Activated CD8-positive, alpha-beta memory T cell treated with anti-CD3 and anti-CD28 coated beads for 48 hours (primary cell): ENCODE data around the gene WASF1.
A peak's percentile ranks its signal among the peaks of the same experiment; 100 is the strongest.

Experiments used
- DNase-seq, 3 experiments: peaks; one replicate each; pipeline ENCODE4 v3.0.0-alpha.2; 2020; ENCODE audit warnings: low read depth in 2 of 3, low spot score in 2 of 3

Gene WASF1

GRCh38 chr6:110179406-110180227 lies at the start of gene WASF1:
Gene WASF1 (minus strand): TSS chr6:110179670. CDS start chr6:110127601, 52,069 bp downstream.
- DNase-seq: peak; percentile 75 to 80 (median 80)

DNA sequence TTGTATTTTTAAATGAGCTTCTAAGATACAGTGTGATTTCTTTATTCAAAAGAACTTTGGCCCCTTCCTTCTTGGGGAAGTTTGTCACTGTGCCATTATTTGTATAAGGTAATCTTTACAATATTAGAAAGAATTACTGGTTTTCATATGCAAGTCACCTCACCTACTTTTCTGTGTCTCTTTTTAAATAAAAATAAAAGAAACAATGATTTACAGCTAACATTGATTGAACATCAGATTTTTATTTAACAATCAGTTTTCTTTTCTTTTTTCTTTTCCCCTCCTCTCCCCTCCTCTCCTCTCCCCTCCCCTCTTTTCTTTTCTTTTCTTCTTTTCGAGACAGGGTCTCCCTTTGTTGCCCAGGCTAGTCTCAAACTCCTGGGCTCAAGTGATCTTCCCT lies 46.8 kb upstream of the WASF1 start:
- DNase-seq: no peak

- no peak for DNase-seq
These were observed 42.3 kb upstream of the WASF1 start for GRCh38 chr6:110221738-110222137.

DNA sequence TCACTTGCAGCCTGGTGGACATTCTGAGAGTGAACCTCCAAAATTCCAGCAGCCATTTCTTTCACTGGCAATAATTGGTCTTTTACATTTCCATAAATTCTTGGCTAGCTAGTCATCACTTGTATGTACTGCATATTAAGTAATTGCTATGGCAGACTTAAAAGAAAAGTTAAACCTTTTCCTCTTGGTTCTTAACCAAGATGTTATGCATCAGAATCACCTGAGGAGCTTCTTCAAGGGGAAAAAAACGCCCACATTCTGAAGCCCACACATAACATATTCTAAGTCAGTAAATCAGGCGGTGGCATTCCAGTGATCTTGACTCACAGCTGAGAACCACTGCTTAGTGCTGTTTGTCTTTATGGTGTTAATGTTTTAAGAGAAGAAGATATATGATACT lies 37.8 kb upstream of the WASF1 start:
- no peak for DNase-seq

DNA sequence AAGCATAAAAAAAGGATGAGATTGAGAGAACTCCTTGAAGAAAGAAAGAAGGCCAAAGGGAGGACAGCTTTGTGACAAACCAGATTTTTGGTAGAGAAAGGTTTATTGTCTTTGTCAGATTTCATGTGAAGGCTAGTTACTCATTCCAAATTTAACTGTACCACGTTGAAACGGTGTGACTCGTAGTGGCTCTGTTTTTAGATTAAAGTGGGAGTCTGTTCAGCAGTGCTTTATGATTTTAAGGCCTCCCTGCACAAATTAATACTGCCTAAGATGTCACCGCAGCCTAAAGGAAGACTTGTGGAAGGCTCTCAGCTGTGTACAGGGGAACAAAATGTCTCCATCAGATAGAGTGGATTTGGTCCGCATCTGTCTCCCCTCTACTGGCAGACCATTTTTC lies 36.7 kb upstream of the WASF1 start:
- DNase-seq: no peak

- no peak for DNase-seq
These were observed 34.9 kb upstream of the WASF1 start for GRCh38 chr6:110214338-110214737.

DNA sequence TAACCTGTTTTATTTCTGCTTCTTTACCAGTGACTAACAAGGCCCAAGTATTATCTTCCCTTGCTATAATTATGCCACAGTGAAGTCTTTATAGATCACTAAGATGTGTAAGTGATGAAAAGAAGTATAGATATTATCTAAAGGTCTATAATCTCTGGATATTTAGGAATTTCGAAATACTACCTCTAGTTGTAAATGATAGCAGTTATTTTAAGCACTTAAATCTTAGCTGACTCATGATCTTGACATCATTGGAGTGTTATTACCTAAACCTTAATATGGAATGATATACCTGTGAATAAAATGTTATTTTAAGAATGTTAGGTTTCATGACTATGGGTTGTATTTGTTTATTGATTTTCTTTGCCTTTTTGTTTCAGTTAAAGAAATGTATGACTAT lies 32.3 kb upstream of the WASF1 start:
- DNase-seq: no peak

DNA sequence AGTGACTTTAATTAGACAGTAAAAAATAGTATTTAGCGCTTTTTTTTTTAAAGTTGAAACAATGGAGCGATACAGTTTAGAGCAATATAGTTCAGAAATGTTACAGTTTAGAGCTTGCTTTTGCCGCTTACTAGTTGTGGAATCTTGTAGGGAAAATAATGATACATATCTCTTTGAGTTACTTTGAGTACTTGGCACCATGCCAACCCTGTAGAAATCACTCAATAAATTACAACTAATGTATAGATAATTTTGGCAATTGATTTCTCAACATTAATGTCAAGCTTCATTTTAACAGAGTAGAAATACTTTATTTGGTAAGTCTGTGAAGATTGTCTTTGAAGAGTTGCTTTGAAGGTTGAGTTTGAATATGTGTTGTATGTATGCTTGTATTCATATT lies 28.2 kb upstream of the WASF1 start:
- no peak for DNase-seq

- DNase-seq: no peak
These were observed 21.8 kb upstream of the WASF1 start for GRCh38 chr6:110201151-110201884.

DNA sequence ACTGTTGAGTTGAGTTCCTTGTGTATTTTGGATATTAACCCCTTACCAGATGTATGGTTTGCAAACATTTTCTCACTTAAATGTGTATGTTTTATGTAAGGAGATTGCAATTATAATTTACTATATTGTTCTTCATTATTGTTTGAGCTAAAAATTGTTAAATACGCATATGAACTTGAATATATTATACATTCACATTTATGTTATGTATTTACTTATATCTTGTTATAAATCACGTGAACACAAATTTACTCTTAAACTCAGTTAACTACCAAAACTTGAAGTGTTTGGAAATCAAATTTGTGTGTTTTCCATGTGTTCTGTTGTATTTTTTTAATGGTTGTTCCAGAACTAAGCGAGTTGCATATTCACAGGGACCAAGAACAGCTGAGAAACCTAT lies 19.1 kb upstream of the WASF1 start:
- no peak for DNase-seq

DNA sequence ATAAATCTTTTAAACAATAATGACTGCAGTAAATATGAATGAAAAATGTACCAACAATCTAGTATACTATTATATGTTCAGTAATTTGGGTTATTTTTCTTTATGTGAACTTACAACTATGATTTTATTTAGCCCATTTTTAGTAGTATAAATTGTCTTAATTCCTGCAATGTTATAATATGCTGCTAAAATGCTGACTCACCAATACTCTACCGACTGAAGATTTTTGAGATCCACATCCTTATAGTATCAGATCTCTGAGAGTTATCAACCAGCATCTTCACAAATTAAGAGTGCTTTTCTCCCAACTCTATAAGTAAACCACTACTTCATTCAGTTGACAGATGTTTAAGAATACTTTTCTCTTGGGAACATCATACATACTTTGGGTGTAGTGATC lies 17.4 kb upstream of the WASF1 start:
- DNase-seq: no peak

GRCh38 chr6:110195639-110196038 lies 16.2 kb upstream of the WASF1 start:
- DNase-seq: no peak

DNA sequence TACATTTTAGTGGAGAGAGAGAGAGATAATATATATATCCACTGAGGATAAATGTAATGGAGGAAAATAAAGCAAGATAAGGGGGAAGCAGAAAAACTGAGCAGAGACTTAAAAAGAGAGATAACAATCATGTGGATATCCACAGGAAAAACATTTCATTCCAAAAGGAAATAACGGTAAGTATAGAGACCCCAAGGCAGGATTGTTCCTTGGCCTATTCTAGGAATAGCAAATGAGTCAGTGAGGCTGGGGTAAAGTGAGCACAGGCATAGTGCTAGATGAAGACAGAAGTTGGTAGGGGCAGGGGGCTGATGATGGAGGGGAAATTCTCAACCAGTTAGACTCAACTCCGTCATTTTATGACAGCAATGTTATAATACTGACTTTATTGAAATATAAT lies 12.0 kb upstream of the WASF1 start:
- DNase-seq: no peak

DNA sequence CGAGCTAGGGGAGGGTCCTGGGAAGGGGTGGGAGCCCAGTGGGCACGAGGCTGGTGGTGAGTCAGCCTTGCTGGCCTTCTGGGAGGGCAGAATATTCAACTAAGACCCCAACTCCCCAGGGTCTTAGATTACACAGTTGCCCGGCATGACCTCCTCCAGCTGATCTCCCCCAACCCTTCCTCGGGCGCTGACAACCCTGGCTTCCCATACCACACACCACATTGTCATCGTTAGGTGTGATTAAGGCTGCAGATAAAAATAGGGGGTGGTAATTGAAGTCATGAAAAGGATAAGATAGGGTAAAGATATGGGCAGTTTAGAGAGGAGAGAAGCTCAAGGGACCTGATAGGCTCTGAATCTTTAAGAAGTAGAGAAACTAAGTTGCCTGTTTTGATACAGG lies 11.3 kb upstream of the WASF1 start:
- no peak for DNase-seq

- DNase-seq: no peak
These were observed 9.3 kb upstream of the WASF1 start for GRCh38 chr6:110188791-110189190.

- no peak for DNase-seq
These were observed 6.4 kb upstream of the WASF1 start for GRCh38 chr6:110185879-110186278.

DNA sequence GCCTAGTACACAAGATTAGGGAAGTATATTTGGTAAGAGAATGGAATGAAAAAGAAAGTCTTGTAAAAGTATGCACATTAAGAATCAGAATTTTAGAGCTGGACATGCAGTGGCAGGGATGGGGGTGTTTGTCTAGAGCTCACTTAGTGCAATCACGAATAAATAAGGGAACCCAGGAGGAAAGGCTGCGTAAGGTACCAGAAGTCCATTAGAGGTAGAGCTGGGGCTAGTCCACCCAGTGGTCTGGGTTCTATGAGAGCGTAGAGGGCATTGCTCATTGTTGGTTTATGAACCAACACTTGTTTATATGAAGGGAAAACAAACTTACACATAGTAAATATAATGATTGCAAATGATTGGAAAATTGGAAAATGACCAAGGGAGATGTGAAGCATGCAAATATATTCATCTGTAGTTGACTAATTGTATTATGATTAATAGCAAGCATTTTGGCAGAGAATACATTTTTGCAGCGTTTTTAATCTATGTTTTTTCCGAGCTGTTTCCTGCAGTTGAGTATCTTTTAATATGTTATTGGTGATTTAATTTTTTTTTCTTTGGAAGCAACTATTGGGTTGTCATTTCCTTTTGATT lies 3.9 kb upstream of the WASF1 start:
- no peak for DNase-seq

DNA sequence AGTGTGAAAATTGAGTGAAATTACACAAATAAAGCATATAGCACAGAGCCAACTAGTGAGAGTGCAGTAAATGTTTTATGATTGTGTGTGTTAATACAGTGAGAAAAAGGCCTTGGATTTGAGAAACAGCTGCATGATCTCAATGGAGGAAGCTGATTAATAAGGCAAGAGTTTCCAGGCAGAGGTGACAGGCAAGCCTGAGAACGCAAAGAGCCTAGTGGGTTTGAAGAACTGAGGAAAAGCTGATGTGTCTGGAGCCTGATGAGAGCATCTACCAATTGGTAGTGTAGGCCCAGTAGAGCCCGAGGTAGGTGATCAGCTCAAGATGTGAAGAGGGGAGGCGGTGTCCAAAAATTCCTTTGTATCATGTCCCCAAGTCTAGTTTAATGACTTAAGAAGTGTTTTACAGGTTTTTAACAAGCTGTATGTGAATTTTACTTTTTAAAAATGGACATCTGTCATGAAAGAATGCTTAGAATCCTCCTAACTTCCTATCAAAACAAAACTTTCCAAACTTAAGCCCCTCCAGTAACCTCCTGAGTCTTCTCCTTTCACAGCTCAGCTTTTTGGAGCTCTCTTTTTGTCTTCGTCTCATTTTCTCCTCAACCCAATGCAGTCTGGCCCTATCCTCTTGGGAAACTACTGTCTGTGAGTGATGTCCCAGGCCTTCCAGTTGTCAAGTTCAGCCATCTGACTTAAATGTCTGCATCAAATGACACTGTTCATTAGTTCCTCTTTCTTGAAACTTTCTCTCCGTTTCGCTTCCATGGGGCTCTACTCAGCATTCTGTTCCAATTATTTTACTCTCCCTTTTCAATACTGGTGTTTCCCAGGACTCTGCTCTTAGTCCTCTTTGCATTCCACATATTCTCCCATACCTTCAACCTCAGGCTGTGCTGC lies 1.9 kb upstream of the WASF1 start:
- no peak for DNase-seq

GRCh38 chr6:110180228-110181008 lies 948 bp upstream of the WASF1 start, which contains the start of gene CDC40:
Gene CDC40 (plus strand): TSS chr6:110180427. CDS start chr6:110180445, 18 bp downstream.
- DNase-seq: peak; percentile 16 to 18 (median 16)
